AG04450 (cell line): ENCODE measurements around the gene CNMD. TPM values are rescaled to one million over a fixed set of nuclear protein-coding genes. Genes with fewer than 3 reads are reported as not detected.

ENCODE experiments used
- CTCF ChIA-PET: fragments of 300-600, 350-600 bp; formaldehyde crosslinking; extraction: SDS; loops from one replicate; lab custom pipeline; 2022; ENCODE audit warnings: antibody characterized with exemption, inconsistent platforms; lab: Charles Lee
- POLR2A ChIA-PET: fragments of 350-600 bp; formaldehyde crosslinking; extraction: SDS; loops from one replicate; lab custom pipeline; 2021; ENCODE audit warnings: antibody characterized with exemption, inconsistent platforms; lab: Yijun Ruan, JAX
- DNase-seq: peaks from one replicate; pipeline ENCODE4 v3.0.0-alpha.2; 2011; ENCODE audit warnings: low read depth, low spot score
- H3K27ac ChIP-seq: one replicate; pipeline ENCODE4 v1.5.1; 2012; ENCODE audit warnings: low read depth, low read length, control low read depth
- H3K27me3 ChIP-seq: one replicate; pipeline ENCODE4 v1.6.0; 2012; ENCODE audit warnings: low read length; ENCODE audit not compliant: control insufficient read depth, insufficient read depth
- H3K4me3 ChIP-seq: 2 replicates; pipeline ENCODE4 v1.5.1; 2011; ENCODE audit warnings: mild to moderate bottlenecking, low read depth, low read length, control low read depth
- H3K9me3 ChIP-seq: 2 replicates; pipeline ENCODE4 v1.5.1; 2012; ENCODE audit warnings: low read length; ENCODE audit not compliant: control insufficient read depth, insufficient read depth
- CTCF ChIP-seq: IDR thresholded peaks from 2 replicates; pipeline ENCODE4 v1.5.1; 2011; ENCODE audit warnings: low read depth, low read length, control low read depth, inconsistent platforms
- polyA plus RNA-seq: library from polyadenylated mRNA; depleted of rRNA; stranded (reverse); fragments of >200 nt; gene quantifications from 2 replicates; pipeline ENCODE4 v1.2.3, GENCODE V29; 2011

CNMD gene
- polyA plus RNA-seq, 1 experiment, result not detected

- Histone ChIP-seq H3K9me3 (no peaks in the 10 kb centered on the region), H3K27me3 (peaks cover 3% of the 10 kb centered on the region), H3K4me3 (no peak overlapping the region), H3K27ac (no peak overlapping the region)
- POLR2A ChIA-PET, result no interaction called here
- DNase-seq, result no peak
- CTCF ChIA-PET, result no interaction called here
- TF ChIP-seq CTCF, result no peak
These were observed 45.1 kb upstream of the CNMD start for GRCh38 chr13:52784591-52785340.

GRCh38 chr13:52783943-52784342 is 44.3 kb upstream of the CNMD start:
- Histone ChIP-seq H3K27me3 (peaks cover 3% of the 10 kb centered on the region), H3K27ac (no peak overlapping the region), H3K4me3 (no peak overlapping the region), H3K9me3 (no peaks in the 10 kb centered on the region)
- TF ChIP-seq CTCF, result no peak
- POLR2A ChIA-PET, result no interaction called here
- DNase-seq, result no peak
- CTCF ChIA-PET, result no interaction called here

GRCh38 chr13:52782471-52783448 is 43.1 kb upstream of the CNMD start:
- H3K9me3 ChIP-seq, result no peaks in the 10 kb centered on the region
- POLR2A ChIA-PET, result interaction anchor here (0.7 kb wide), 1 partner anchor 46 kb away, joined by 3 read pairs; no protein-coding TSS in a partner anchor
- no peaks in the 10 kb centered on the region for H3K27me3 ChIP-seq
- no peak for TF ChIP-seq CTCF
- no peak overlapping the region for H3K27ac ChIP-seq
- DNase-seq, result no peak
- CTCF ChIA-PET, result no interaction called here
- no peak overlapping the region for H3K4me3 ChIP-seq

- H3K27me3 ChIP-seq, result no peaks in the 10 kb centered on the region
- ChIA-PET CTCF (no interaction called here), POLR2A (no interaction called here)
- no peak for DNase-seq
- no peaks in the 10 kb centered on the region for H3K9me3 ChIP-seq
- no peak overlapping the region for H3K4me3 ChIP-seq
- no peak for TF ChIP-seq CTCF
- H3K27ac ChIP-seq, result no peak overlapping the region
These were observed 41.0 kb upstream of the CNMD start for GRCh38 chr13:52780611-52781010.
